Lower lobe of right lung (tissue), 2 donors: Measurements from ENCODE around the gene TMEM108. TPM values are rescaled to one million over a fixed set of nuclear protein-coding genes. Genes with fewer than 3 reads are reported as not detected.

Experiments used
- ATAC-seq, 2 donors: fragments of 200-7000 bp; cut with Tn5 transposase; one replicate each; pipeline ENCODE4 v1.9.1; 2020 to 2022; ENCODE audit warnings: mild to moderate bottlenecking in 2 of 2, moderate library complexity in 2 of 2
- DNase-seq: peaks from one replicate; pipeline ENCODE4 v3.0.0-alpha.2; 2020
- H3K27ac ChIP-seq: fragments of 200-600 bp; one replicate; pipeline ENCODE4 v1.8.0; 2022
- H3K27me3 ChIP-seq: fragments of 200-600 bp; one replicate; pipeline ENCODE4 v1.8.0; 2022; ENCODE audit warnings: low read depth
- H3K36me3 ChIP-seq: fragments of 200-600 bp; one replicate; pipeline ENCODE4 v1.8.0; 2022; ENCODE audit warnings: mild to moderate bottlenecking
- H3K4me1 ChIP-seq: fragments of 200-600 bp; one replicate; pipeline ENCODE4 v1.8.0; 2022
- H3K4me3 ChIP-seq: fragments of 200-600 bp; one replicate; pipeline ENCODE4 v1.8.0; 2022; ENCODE audit warnings: mild to moderate bottlenecking
- H3K9me3 ChIP-seq: fragments of 200-600 bp; one replicate; pipeline ENCODE4 v1.8.0; 2022
- intact Hi-C: fragments of 100-400 bp; cut with DNase I; formaldehyde crosslinking; loops from one replicate; pipeline ENCODE4 v1.11.0; 2022
- total RNA-seq: library from RNA; stranded (reverse); fragmentation: NEBNext Ultra II Directional; extraction: Animal tissue kit (Norgen Biotek cat#: 25700); gene quantifications from one replicate; pipeline ENCODE4 v1.2.1, GENCODE V29; 2021
- TF ChIP-seq, protein P1 (sequence below): fragments of 200-600 bp; IDR thresholded peaks from one replicate; pipeline ENCODE4 v1.8.0; 2022; ENCODE audit warnings: antibody characterized with exemption, mild to moderate bottlenecking
- donor health status: DM: no; HTN: yes; CAD: no; lungs with severe emphysema.

TMEM108 gene
- total RNA-seq, 1 donor from 2014 or later = 18.5 TPM

DNA sequence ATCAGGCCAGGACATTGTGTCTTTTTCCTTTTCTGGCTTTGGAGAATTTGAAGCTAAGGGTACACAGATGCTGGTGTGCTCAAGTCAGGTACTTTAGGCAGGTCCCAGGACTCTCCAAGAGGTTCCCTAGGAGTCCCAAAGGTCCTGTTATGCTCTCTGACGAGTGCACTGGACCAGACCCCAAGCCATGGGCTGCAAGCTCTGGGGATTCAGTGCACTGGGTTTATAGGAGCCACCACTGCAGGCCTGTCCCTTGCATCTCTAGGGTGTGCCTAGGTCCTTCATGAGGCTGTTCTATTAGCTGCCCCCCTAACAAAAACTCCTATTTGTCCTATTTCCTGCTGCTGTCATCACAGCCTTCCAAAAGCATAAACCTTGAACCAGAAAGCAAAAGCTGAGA, 329.8 kb downstream of the TMEM108 start:
- Histone ChIP-seq H3K9me3 (no peaks in the 10 kb centered on the region), H3K36me3 (no peaks in the 10 kb centered on the region), H3K4me1 (no peaks in the 10 kb centered on the region), H3K27ac (no peak overlapping the region), H3K27me3 (no peaks in the 10 kb centered on the region), H3K4me3 (no peak overlapping the region)
- intact Hi-C loops = no loop called here
- no peak for DNase-seq
- ATAC-seq = no peak
- TF ChIP-seq, protein P1, sequence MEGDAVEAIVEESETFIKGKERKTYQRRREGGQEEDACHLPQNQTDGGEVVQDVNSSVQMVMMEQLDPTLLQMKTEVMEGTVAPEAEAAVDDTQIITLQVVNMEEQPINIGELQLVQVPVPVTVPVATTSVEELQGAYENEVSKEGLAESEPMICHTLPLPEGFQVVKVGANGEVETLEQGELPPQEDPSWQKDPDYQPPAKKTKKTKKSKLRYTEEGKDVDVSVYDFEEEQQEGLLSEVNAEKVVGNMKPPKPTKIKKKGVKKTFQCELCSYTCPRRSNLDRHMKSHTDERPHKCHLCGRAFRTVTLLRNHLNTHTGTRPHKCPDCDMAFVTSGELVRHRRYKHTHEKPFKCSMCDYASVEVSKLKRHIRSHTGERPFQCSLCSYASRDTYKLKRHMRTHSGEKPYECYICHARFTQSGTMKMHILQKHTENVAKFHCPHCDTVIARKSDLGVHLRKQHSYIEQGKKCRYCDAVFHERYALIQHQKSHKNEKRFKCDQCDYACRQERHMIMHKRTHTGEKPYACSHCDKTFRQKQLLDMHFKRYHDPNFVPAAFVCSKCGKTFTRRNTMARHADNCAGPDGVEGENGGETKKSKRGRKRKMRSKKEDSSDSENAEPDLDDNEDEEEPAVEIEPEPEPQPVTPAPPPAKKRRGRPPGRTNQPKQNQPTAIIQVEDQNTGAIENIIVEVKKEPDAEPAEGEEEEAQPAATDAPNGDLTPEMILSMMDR = no peak

DNA sequence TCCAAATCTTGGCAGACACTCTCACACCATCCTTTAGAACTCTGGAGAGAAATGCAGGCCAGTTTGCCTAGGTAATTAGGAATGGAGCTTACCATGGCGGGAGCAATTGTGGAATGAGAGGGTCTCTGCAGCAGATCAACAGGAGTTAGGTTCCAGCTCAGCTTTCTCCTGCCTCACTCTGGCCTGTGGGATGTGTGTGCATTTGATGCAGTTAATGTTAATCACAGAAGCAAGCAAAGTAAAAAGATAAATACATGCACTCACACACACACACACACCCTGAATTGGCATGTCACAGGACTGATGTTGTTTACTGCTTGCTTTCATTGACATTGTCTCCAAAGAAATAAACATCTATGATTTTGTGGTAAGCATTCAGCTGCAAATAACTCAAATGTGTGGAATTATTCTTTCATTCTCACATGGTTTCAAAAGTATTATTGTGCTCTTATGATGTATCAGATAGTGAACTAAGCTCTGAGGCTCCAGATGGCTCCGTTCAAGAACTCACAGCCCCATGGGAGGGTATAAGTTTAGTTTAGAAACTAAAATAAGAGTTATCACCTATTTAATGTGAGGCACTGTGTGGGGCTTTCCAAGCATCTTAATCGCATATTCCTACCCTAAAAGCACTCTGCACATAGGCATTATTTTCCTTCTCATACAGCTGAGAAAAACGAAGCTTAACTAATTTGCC, 330.3 kb downstream of the TMEM108 start:
- DNase-seq (no peak), ATAC-seq (no peak)
- H3K4me1 ChIP-seq = no peaks in the 10 kb centered on the region
- H3K9me3 ChIP-seq = no peaks in the 10 kb centered on the region
- intact Hi-C loops = no loop called here
- no peak overlapping the region for H3K27ac ChIP-seq
- H3K36me3 ChIP-seq = no peaks in the 10 kb centered on the region
- TF ChIP-seq, protein P1 = no peak
- H3K27me3 ChIP-seq = no peaks in the 10 kb centered on the region
- H3K4me3 ChIP-seq = no peak overlapping the region

DNA sequence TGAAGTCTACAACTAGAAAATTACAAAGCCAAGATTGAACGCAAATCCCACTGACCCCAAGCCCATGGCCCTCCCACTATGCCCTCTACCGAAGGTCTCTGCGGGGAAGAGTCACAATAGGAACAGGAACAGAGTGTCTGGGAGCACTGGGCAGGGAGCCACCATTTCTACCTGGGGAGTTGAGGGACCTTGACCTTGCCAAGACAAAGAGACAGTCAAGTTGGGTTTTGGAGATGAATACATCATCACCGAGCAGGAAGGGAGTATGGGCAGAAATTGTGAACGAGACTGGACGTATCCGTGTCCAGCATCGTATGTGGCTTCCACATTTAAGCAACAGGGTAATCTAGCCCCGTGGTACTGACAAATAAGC, 330.9 kb downstream of the TMEM108 start:
- no peak overlapping the region for H3K4me3 ChIP-seq
- H3K36me3 ChIP-seq = no peaks in the 10 kb centered on the region
- DNase-seq (no peak), ATAC-seq (no peak)
- H3K4me1 ChIP-seq = no peaks in the 10 kb centered on the region
- TF ChIP-seq, protein P1 = no peak
- intact Hi-C loops = no loop called here
- H3K27me3 ChIP-seq = no peaks in the 10 kb centered on the region
- no peaks in the 10 kb centered on the region for H3K9me3 ChIP-seq
- no peak overlapping the region for H3K27ac ChIP-seq

DNA sequence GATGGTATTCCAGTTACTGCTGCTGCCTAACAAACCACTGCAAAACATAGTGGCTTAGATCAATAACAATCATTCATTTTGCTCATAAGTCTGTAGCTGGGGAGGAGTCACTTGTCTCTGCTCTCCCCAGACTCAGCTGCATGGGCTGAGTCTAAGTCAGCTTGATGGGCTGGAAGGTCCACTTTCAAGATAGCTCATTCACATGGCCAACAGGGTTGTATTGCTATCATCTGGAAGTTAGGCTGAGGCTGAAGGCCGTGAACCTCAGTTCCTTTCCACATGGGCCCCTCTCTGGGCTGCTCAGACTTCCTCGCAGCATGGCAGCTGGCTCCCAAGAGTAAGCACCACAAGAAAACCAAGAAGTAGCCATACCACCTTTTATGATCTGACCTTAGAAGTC, 333.0 kb downstream of the TMEM108 start:
- H3K4me1 ChIP-seq = no peaks in the 10 kb centered on the region

DNA sequence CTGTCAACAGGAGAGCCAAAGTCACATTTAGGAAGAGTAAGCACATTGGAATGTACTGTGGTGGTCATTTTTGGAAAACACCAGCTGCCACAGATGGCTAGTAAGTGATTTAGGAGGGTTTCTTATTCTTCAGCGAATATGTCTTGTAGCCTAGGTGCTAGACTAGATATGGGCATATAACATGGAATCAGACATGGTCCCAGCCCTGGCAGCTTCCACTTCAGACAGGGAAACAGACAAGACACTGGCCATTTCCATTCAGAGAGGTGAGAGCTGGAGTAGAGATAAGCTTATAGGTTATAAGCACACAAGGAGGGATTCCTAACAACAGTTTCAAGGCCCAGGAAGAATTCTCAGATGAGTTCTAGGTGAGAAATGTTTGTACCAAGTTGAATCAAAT, 333.5 kb downstream of the TMEM108 start:
- Histone ChIP-seq H3K27ac (no peak overlapping the region), H3K4me3 (no peak overlapping the region), H3K9me3 (no peaks in the 10 kb centered on the region), H3K4me1 (no peaks in the 10 kb centered on the region), H3K36me3 (no peaks in the 10 kb centered on the region), H3K27me3 (no peaks in the 10 kb centered on the region)
- TF ChIP-seq, protein P1 = no peak
- DNase-seq (no peak), ATAC-seq (no peak)
- intact Hi-C loops = no loop called here

More for the DNA sequence above, 333.0 kb downstream of the TMEM108 start:
- Histone ChIP-seq H3K27me3 (no peaks in the 10 kb centered on the region), H3K36me3 (no peaks in the 10 kb centered on the region), H3K27ac (no peak overlapping the region), H3K4me3 (no peak overlapping the region), H3K9me3 (no peaks in the 10 kb centered on the region)
- DNase-seq (no peak), ATAC-seq (no peak)
- TF ChIP-seq, protein P1 = no peak
- intact Hi-C loops = no loop called here
